ENCODE data around the gene ENOX2.
A peak's percentile ranks its signal among the peaks of the same experiment; 100 is the strongest.

Gene ENOX2

DNA sequence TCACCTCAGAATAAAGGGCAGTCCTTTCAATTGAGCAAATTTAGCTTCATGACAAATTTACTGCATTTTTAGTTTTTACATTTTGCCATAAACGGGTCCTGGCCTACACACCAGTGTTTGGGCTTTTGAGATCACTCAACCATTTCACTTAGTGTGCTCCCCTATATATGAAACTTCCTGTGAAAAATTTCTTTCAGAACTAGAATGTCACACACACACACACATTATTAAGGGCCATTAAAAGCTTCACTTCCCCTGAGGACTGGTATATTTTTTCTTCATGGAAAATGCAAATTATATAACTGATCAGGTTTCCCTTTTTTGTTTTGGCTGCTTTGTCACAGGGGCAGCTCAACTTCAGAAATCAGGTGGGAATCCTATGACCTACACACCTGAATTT lies 206.5 kb downstream of the ENOX2 start:
- no peak for DNase-seq

DNA sequence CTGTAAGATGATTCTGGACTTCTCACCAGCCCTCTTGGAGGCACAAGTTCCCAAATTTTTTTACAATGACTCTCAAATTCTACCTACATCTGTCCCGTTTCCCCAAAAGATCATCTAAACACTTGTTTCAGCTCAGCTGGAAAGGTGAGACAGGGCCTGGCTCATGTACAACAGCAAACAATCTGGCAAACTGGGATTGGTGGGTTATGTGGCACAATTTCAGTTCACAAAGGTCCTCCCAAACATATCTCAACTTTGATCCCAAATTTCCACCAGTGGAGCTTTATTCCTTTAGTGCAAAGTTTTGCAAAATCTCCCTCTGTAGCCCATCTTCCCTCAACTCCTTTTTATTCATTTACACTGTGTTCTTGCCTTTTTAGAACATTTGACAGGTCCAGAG lies 207.1 kb downstream of the ENOX2 start:
- no peak for DNase-seq

DNA sequence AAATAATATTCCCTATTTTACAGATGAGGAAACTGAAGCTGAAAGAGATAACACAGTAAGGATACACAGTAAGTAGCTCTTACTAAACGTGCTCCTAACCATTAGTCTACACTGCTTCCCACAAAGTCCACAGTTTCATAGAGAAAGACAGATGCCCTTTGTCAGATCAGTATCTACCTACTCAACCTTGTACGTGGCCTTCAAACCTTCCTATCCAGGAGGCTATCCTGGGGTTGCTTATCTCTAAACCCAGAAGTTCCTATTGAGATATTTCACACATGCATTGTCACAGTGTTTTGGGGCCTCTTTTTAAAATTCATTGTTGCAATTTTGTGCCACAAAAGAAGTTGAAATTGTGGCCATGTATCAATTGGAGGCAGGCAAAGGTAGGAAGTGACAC lies 208.0 kb downstream of the ENOX2 start:
- peak; percentile 38 for DNase-seq

DNA sequence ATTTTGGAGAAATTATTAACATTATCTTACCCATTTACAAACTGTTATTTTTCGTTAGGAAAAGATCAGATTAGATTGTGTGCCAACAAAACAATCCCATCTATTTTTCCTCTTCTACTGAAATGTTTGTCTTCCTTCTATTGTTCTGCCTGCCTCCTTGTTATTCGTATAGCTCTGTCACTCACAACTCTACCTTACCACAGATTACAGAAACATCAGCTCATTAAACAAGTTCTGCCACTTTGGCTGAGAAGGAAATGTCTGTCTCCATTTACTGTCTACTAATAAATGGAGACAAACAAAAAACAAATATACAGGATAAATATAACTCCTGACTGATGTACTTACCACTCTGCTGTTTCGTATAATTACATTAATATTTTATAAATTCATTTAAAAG lies 211.4 kb downstream of the ENOX2 start:
- DNase-seq, result no peak

DNA sequence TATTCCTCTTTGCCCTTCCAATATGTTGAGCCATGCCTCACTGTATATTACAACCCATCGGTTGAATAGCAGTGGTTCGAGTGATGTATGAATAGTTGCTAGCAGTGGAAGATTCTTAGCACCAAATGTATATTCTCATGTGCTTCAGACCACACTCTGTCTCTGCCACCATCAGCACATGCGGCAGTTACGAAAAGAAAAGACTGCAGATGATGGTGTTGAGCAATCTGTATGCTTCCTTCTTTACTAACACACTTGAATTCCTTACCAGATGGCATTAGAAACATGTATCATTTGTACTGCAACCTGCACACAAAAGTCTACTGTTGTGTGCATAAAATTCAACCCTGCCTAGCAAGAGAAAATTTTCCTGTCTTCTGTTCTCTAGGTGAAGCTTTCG lies 214.6 kb downstream of the ENOX2 start:
- no peak for DNase-seq

DNA sequence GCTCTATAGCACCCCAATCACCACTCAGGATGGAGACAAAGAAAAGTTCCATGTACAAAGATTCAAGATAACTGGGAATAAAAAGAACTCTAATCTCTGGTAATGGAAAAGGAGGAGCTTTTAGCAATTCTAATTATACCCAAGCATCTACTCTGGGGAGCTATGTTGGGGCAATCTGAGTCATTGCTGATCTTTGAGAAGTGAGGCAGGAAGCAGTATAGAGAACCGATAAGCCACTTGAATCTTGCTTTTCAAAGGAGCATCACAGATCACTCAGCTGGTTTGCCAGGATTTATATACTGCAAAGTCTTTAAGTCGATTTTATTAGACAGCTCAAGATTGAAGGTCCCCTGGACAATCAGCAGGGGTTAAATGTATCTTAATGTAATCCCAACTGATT lies 220.0 kb downstream of the ENOX2 start:
- no peak for DNase-seq

DNA sequence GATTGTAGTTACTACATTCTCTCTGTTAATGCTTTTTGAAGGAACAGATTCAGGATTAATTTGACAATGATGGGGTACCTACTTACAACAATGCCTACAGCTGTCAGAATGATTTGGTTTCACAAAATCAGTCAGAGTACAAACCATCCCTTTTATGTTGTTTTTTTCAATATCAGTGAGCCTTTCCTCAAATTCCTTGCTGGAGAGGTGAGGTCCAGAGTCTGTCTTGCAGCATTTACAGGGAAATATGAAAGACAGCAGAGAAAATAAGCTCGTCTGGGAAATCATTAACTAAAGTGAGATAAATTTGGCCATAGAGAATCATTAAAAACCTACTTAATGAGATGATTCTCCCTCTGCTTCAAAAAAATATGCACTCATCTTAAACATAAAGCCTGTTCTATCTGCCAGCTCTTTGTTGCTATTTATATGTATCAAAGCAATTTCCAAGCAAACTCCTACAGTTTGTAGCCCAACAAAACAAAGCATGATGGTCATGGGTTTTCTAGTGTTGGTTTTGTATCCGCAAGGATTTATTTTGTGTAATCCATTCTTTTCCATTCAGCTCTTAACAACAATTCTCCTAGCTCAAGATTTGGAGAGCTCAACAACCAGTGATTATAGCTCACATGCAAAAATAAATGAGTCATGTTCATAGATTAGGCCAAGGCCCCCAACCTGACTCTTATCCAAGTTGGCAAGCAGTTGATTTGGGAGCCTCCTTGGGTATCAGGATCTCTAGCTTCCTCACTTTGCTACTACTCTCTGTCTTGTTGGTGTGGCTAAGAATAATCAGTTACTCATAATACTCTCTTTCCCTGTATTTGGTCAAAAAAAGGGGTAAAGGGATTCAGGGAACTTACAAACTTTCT lies 222.6 kb downstream of the ENOX2 start:
- peak; percentile 6 for DNase-seq

DNA sequence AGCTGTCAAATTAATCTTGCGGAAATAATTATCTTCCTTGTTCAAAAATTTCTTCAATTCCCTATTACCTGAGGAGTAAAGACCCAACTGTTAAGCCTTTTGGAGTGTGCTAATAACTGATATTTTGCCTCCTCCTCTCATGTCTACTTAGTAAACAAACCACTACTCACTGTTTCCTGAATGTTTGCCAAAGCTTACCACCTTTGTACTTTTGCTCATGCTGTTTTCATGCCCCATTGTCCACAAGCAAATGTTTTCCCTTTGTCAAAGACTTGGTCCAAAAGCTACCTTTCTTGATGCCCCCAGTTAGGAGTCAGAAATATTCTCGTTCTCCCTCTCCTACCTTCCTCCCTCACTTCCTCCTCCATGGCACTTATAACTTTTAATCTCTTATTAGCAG lies 226.1 kb downstream of the ENOX2 start:
- no peak for DNase-seq

DNA sequence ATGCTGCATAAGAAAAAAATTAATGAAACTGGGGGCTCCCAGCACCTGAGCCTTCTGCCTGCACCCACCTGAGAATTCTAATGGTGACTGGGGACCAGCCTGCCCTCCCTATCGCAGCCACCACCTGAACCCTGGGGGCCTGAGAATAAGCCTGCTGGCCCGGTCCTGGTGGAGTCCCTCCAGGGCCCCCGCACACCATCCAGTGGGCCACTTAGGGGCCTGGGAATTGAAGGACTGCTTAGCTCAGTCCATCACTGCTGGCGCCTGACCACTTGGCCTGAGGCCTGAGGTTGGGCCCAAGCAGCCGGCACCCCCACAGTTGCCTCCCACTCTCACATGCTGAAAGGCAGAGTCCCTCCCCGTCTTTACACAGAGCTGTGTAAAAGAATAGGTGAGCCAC lies 230.8 kb downstream of the ENOX2 start:
- no peak for DNase-seq

DNA sequence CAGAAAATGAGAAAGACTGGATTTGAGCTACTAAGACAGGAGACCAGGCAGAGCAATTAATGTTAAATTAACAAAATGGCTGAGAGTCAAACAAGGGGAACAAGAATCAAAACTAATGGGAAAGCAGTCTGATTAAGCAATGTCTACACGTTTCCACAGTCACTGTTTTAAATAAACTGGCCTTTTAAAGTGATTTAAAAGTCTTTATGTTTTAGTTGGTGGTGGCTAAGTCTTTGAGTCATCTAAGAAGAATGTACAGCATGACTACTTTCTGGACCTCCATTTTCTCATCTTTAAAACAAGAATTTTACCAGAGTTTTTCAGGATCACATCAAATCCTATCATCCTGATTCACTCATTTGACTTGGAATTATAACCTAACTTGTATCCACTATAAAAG lies 233.8 kb downstream of the ENOX2 start:
- DNase-seq, result no peak

DNA sequence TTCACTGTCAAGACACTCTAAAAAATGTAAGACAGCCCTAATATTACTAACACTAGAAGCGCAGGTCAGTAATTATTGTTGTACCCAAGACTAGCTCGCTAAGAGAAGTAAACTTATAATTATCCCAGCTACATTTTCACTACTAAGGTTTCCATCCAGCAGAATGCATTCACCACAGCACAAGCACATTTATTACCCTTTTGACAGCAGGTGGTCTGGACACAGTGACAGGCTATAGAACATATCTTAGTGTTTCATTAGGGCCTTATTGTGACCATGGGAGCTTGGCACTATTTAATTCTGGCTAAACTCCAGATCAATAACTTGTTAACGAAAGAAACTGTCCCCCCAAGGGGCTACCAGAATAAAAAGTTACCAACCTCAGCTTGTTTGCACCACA lies 237.7 kb downstream of the ENOX2 start:
- DNase-seq, result no peak

DNA sequence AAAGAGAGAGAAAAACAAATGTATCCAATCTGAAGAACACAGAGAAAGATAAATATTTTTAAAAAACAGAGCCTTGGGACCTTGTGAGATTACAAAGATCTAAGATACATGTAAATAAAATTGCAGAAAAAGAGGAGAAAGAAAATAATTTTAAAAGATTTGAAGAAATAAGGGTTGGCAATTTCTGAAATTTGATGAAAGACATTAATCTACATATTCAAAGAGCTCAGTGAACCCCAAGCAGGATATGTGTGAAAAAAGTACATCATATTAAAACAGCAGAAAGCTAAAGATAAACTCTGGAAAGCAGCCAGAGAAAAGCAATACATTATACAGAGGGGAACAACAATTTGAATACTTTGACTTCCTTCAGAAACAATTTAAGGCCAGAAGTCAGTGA lies 244.7 kb downstream of the ENOX2 start:
- DNase-seq, result no peak

DNA sequence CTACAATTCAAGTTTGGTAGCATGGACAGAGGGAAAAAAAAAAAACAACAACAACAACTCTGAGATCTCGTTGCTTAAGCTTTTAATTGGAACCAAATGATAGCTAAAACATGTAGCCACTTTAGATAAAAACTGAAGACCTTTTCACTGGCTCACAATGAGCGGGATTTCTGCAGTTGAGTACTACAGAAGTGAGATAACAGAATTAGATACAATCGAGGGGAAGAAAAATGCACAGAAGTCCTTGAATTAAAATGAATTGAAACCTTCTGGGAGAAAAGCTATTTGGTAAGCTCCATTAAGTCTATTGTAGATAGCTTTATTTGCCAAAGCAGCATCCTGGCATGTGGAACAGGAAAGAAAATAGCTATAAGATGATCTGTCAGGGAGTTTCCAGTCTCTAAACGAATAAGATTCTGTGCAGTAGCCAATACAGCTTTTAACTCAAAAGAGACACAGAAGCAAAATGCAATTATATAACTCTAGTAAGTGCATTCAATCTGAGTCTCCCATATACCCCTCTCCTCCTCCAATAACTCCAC lies 248.5 kb downstream of the ENOX2 start:
- no peak for DNase-seq

DNA sequence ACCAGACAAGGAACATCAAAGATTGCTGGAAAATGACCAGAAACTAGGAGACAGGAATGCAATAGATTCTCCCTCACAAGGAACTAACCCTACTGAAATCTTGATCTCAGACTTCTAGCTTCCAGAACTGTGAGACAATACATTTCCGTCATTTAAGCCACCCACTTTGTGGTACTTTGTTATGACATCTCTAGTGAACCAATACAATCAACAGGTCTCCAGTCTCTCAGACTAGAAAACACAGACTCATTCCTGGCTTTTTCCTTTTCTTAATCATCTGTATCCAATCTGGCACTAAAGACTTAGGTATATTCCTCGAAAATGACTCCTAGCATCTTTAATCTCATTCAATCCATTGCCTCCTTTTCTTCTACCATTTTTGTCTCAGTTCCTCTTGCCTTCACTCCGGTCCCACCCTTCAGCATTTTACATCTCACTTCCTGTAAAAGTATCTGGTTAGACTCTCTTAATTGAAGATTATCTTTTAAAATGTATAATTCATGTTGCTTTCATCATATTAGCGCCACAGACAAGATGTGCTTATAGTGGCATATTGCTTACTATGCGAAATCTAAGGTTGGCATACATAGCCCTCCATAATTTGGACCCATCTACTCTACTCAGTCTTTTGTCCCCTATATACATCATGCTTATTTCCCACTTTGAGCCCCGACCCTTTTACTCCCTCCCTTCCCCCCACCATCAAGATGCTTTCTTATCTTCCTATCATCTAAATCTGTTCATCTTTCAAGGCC lies 250.0 kb downstream of the ENOX2 start:
- no peak for DNase-seq

DNA sequence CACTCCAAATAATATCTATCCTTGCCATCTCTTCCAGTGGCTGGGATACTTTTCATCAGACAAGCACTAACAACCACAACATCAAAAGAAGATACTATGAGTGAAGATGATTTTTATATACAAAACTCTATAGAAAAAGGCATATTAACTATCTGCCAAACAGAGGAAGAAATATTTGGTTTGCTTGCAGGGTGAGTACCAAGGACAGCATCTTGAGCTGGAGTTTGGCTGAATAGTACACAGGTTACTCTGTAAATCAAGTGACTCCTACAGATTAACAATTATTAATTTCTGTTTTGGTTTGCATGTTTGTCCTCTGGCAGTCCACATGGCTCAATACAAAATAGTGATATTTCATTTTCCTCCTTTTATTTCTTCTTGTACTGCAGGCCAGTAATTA lies 253.3 kb downstream of the ENOX2 start:
- DNase-seq, result no peak

DNA sequence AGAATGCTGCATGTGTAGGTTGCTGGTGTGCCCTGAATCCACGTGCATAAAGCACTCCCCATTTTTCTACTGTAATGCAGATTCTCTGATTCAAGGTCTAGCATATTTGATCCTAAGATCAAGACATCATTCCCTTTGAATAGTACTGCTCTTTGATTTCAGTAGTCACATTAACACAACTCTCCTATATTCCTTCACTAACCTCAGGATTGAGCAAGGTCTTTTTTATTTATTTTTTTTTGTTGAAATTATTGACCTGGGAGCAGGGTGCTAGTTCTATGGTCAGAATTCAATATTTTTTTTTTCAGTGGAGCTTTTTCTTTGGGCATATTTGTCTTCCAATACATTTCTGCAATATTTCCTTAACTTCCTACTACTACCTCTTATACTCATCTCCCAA lies 255.5 kb downstream of the ENOX2 start:
- DNase-seq, result no peak

DNA sequence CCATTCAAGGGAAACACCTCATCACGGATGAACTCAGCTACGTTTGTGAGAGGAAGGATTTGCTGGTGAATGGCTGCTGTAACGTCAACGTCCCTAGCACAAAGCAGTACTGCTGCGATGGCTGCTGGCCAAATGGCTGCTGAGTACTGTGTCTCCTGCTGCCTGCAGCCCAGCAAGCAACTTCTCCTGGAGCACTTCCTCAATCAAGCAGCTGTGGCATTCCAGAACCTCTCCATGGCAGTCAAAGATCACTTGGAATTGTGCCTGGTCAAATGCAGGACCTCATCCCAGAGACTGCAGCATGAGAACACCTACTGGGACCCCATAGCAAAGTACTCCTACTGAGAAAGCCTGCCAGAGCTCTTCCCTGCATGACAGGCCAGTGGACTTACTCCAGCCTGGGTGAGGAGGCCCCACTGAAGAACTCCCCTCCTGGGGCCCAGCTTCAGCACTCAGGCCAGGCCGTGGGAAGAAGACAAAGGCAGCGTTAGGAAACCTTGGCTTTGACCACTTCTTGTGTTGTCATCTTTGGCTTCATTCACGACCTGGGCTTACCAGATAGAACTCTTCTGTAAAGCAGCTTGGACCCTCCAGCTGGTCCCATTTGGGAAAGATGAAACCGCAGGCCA lies 256.9 kb downstream of the ENOX2 start:
- no peak for DNase-seq

DNA sequence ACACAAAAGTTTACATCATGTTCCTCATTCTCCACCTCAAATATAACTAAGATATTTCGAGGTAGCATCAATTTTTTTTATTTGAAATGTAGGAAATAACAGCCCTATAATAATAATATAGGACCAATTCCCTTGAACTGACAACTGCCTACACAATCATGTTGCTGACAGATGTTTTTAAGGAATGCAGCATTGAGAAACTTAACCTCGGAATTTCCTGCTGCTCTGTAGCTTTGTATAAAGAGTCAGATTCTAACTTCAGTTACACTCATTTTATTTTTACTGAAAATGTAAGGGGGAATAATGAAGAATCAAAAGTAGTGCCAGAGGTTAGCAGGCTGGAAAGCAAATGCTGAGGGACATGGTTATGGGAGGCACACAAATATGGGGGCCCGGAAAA lies 265.4 kb downstream of the ENOX2 start:
- no peak for DNase-seq

DNA sequence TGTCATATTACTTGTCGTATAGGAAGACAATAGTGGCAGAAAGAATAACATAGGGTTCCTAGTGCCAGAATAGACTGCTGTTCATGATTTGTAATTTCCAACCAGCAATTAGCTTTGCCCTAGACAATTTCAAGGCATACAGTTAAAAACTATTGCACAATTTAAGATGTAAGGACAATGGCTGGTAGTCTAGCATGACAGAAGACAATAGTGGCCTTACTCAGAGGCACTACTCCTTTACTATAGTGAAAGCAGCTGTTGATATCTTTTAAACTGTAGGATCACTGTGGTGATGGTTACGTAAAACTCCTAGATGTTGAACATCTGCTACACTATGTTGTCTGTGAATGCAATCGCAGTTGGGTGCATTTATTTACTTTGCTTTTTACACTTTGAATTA lies 266.7 kb downstream of the ENOX2 start:
- no peak for DNase-seq

DNA sequence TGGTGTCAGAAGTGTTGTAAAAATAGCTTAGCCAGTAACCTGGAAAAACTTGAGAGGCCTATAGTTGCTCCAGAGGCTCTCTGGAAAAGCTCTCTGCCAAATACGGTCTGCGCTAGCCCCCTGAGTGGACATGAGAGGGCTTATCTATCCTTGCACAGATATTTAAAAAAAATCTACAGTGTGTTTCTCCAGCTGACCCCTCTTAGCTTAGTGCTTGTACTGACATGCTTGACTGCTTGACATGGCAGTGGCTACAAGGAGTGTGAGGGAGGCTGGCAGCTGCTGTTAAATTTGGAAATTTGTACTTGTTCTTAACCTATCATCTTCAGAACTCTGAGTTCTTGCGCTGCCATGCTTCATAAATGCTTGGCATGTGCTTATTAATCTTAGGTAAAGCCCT lies 272.0 kb downstream of the ENOX2 start:
- no peak for DNase-seq

DNA sequence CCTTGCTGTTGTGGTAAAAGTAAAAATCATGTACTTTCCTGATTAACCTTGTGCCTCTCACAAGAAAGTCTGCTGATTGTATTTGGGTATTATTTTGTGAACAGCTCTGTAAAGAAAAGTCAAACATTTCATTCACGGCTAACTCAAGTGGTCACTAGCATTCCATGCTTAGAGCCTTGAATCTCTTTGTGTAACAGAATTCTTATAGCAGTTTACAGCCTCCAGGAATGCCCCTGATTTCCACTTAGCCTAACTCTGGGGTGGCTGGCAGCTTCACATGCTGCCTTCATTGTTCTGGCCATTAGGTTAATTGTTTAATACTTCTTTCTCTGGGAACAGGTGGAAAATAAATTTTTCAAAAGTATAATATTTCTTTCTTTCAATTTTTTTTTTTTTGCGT lies 274.5 kb downstream of the ENOX2 start:
- no peak for DNase-seq

DNA sequence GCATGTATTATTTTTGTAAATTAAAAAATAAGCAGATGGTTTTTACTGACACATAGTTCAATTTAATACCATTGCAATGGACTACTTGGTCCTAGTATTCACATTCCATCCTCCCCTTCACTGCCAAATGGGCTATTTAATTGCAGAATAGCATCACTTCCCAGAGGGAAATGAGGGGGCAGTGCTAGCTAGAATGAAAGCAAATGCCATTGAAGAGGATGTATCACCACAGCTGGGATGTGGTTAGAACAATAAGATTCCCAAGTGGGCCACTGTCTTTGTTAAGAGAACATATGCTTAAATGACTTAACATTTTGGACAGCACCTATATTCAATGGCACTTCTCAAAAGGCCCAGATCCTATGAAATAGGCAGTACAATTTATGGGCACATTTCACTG lies 276.5 kb downstream of the ENOX2 start:
- no peak for DNase-seq

DNA sequence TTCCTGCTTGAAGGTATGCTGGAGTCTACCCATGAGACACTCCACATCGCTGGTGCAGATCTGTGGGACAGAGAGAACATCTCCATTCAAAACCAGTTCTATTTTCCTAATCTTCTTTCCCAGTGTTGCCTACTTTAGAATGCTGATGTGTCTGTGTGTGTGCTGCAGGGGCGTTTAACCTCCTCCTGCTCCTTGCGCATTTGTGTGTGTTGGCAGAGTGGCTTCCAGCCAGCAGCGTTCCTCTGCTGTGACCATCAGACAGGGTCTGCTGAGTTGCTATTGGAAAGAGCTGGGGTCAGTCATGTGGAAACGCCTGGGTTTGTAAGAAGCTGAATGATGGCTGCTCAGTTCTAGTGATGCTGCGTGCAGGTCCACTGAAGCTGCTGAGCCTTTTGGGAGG lies 277.6 kb downstream of the ENOX2 start:
- no peak for DNase-seq

DNA sequence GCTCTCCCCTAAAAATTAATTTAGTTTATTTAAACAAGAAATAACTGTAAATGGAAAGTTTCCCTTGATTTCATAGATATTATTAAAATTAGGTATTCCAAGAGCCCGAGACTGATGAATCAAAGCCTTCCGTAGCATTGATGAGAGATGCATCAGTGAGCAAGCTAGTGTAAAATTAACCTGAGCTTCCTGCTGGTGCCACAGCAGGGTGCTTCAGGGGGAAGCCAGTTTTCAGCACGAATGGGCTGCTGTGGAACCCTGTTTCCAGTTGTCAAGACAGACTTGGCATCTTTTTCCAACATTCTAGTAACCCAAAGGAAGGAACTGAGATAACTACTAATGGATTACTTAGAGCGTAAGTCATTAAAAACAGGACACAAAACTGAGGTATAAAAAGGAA lies 279.5 kb downstream of the ENOX2 start:
- DNase-seq, result no peak

Measured in hematopoietic multipotent progenitor cell treated with erythropoietin and hydrocortisone succinate and interleukin-3 and kit ligand, for 8 days (in vitro differentiated cells).